ENCODE results near the gene OLFML2A.

OLFML2A gene

GRCh38 chr9:124858330-124859046 is 81.6 kb downstream of the OLFML2A start:
- no peak overlapping the region for H3K27ac ChIP-seq
- peaks cover 7% of the 10 kb centered on the region for H3K27me3 ChIP-seq
- no peaks in the 10 kb centered on the region for H3K9me3 ChIP-seq
- no peak for TF ChIP-seq CTCF (IDR thresholded peaks at IDR 0.05)
- no peak overlapping the region for H3K4me3 ChIP-seq (ENCODE audit: low read depth in 1 of 2, low read length in 1 of 2)
- peaks cover 20 to 23% of the 10 kb centered on the region in 2 experiments for H3K4me1 ChIP-seq (ENCODE audit: control insufficient read depth in 1 of 2, insufficient read depth in 1 of 2, low read depth in 1 of 2, low read length in 1 of 2)
- H3K36me3 ChIP-seq: peaks cover 37% of the 10 kb centered on the region

GRCh38 chr9:124859803-124860581 is 83.1 kb downstream of the OLFML2A start:
- Histone ChIP-seq H3K27me3 (no peaks in the 10 kb centered on the region), H3K36me3 (peaks cover 37% of the 10 kb centered on the region), H3K4me3 (ENCODE audit: low read depth in 1 of 2, low read length in 1 of 2) (no peak overlapping the region), H3K27ac (no peak overlapping the region), H3K4me1 (ENCODE audit: control insufficient read depth in 1 of 2, insufficient read depth in 1 of 2, low read depth in 1 of 2, low read length in 1 of 2) (peaks cover 19 to 23% of the 10 kb centered on the region in 2 experiments), H3K9me3 (no peaks in the 10 kb centered on the region)
- no peak for TF ChIP-seq CTCF (IDR thresholded peaks at IDR 0.05)

- peak overlapping the region; percentile 74 to 94 for H3K4me3 ChIP-seq (ENCODE audit: low read depth in 1 of 2, low read length in 1 of 2)
- no peaks in the 10 kb centered on the region for H3K27me3 ChIP-seq
- H3K36me3 ChIP-seq: peaks cover 37% of the 10 kb centered on the region
- peaks cover 19 to 23% of the 10 kb centered on the region in 2 experiments for H3K4me1 ChIP-seq (ENCODE audit: control insufficient read depth in 1 of 2, insufficient read depth in 1 of 2, low read depth in 1 of 2, low read length in 1 of 2)
- no peaks in the 10 kb centered on the region for H3K9me3 ChIP-seq
- TF ChIP-seq CTCF (IDR thresholded peaks at IDR 0.05): no peak
- H3K27ac ChIP-seq: peak overlapping the region; percentile 78
Measured at GRCh38 chr9:124860582-124861341, 83.8 kb downstream of the OLFML2A start.

- Histone ChIP-seq H3K9me3 (no peaks in the 10 kb centered on the region), H3K4me1 (ENCODE audit: control insufficient read depth in 1 of 2, insufficient read depth in 1 of 2, low read depth in 1 of 2, low read length in 1 of 2) (peaks cover 19 to 23% of the 10 kb centered on the region in 2 experiments), H3K27me3 (no peaks in the 10 kb centered on the region), H3K27ac (peak within 1 kb of the TSS; percentile 78), H3K4me3 (ENCODE audit: low read depth in 1 of 2, low read length in 1 of 2) (peak within 1 kb of the TSS; percentile 74 to 94), H3K36me3 (peaks cover 35% of the 10 kb centered on the region)
- TF ChIP-seq CTCF (IDR thresholded peaks at IDR 0.05): peak; percentile 64
Measured at GRCh38 chr9:124861342-124862229, 84.7 kb downstream of the OLFML2A start, which contains the start of the genes ARPC5L and RPL35. ARPC5L (plus strand) TSS chr9:124862130; CDS start chr9:124869291, 7,161 bp downstream. RPL35 (minus strand) TSS chr9:124861957; CDS start chr9:124861912, 45 bp downstream.
